ENCODE data around the gene SPTLC3. TPM values are rescaled to one million over a fixed set of nuclear protein-coding genes. Genes with fewer than 3 reads are reported as not detected.

The SPTLC3 gene
- total RNA-seq, 1 experiment from 2014 or later: 7.5 TPM

- DNase-seq: no peak
- Mint-ChIP-seq H3K4me3 (ENCODE audit: low read depth, unreplicated experiment) (no peak overlapping the region), H3K9me3 (ENCODE audit: low read depth, unreplicated experiment) (no peaks in the 10 kb centered on the region), H3K27me3 (ENCODE audit: unreplicated experiment) (no peaks in the 10 kb centered on the region), H3K27ac (ENCODE audit: unreplicated experiment) (no peak overlapping the region), H3K4me1 (ENCODE audit: low read depth, unreplicated experiment) (peaks cover 10% of the 10 kb centered on the region), H3K36me3 (ENCODE audit: insufficient read depth, unreplicated experiment) (no peaks in the 10 kb centered on the region)
- intact Hi-C loops (cut with micrococcal nuclease; ENCODE audit: unreplicated experiment): loop anchor here (10.0 kb wide), 1 partner anchor 103 kb away; no protein-coding TSS in a partner anchor
- CTCF ChIA-PET: no interaction called here
- BruUV-seq (replicated peaks): no TSS peak
- no peak for TF ChIP-seq CTCF (IDR thresholded peaks at IDR 0.05; ENCODE audit: unreplicated experiment)
Observed at GRCh38 chr20:13002251-13002650, 6.5 kb upstream of the SPTLC3 start.

GRCh38 chr20:13006825-13007224, 1.9 kb upstream of the SPTLC3 start:
- H3K4me3 Mint-ChIP-seq (ENCODE audit: low read depth, unreplicated experiment): no peak overlapping the region
- CTCF ChIA-PET: no interaction called here
- intact Hi-C loops (cut with micrococcal nuclease; ENCODE audit: unreplicated experiment): loop anchor here (5.0 to 10.0 kb wide), 2 partner anchors 40 to 98 kb away; no protein-coding TSS in a partner anchor
- no peak for TF ChIP-seq CTCF (IDR thresholded peaks at IDR 0.05; ENCODE audit: unreplicated experiment)
- no TSS peak for BruUV-seq (replicated peaks)
- no peak for DNase-seq
- H3K4me1 Mint-ChIP-seq (ENCODE audit: low read depth, unreplicated experiment): peaks cover 37% of the 10 kb centered on the region
- H3K9me3 Mint-ChIP-seq (ENCODE audit: low read depth, unreplicated experiment): no peaks in the 10 kb centered on the region
- H3K27ac Mint-ChIP-seq (ENCODE audit: unreplicated experiment): no peak overlapping the region
- no peaks in the 10 kb centered on the region for H3K27me3 Mint-ChIP-seq (ENCODE audit: unreplicated experiment)
- H3K36me3 Mint-ChIP-seq (ENCODE audit: insufficient read depth, unreplicated experiment): peaks cover 4% of the 10 kb centered on the region

GRCh38 chr20:13007596-13007995, 1.2 kb upstream of the SPTLC3 start:
- BruUV-seq (replicated peaks): no TSS peak
- CTCF ChIA-PET: no interaction called here
- DNase-seq: no peak
- no peak for TF ChIP-seq CTCF (IDR thresholded peaks at IDR 0.05; ENCODE audit: unreplicated experiment)
- intact Hi-C loops (cut with micrococcal nuclease; ENCODE audit: unreplicated experiment): loop anchor here (5.0 to 10.0 kb wide), 2 partner anchors 40 to 97 kb away; no protein-coding TSS in a partner anchor
- Mint-ChIP-seq H3K36me3 (ENCODE audit: insufficient read depth, unreplicated experiment) (peaks cover 4% of the 10 kb centered on the region), H3K4me3 (ENCODE audit: low read depth, unreplicated experiment) (no peak overlapping the region), H3K9me3 (ENCODE audit: low read depth, unreplicated experiment) (no peaks in the 10 kb centered on the region), H3K27me3 (ENCODE audit: unreplicated experiment) (no peaks in the 10 kb centered on the region), H3K27ac (ENCODE audit: unreplicated experiment) (no peak overlapping the region), H3K4me1 (ENCODE audit: low read depth, unreplicated experiment) (peaks cover 37% of the 10 kb centered on the region)

GRCh38 chr20:13009682-13010406, 1.1 kb downstream of the SPTLC3 start:
- TF ChIP-seq CTCF (IDR thresholded peaks at IDR 0.05; ENCODE audit: unreplicated experiment): no peak
- peak; percentile 8 for DNase-seq
- TSS peak; percentile 59 for BruUV-seq (replicated peaks)
- H3K36me3 Mint-ChIP-seq (ENCODE audit: insufficient read depth, unreplicated experiment): peaks cover 4% of the 10 kb centered on the region
- peaks cover 37% of the 10 kb centered on the region for H3K4me1 Mint-ChIP-seq (ENCODE audit: low read depth, unreplicated experiment)
- peaks cover 3% of the 10 kb centered on the region for H3K9me3 Mint-ChIP-seq (ENCODE audit: low read depth, unreplicated experiment)
- peak overlapping the region; percentile 62 for H3K4me3 Mint-ChIP-seq (ENCODE audit: low read depth, unreplicated experiment)
- H3K27ac Mint-ChIP-seq (ENCODE audit: unreplicated experiment): peak overlapping the region; percentile 27
- H3K27me3 Mint-ChIP-seq (ENCODE audit: unreplicated experiment): no peaks in the 10 kb centered on the region
- CTCF ChIA-PET: interaction anchor here (0.7 kb wide), 1 partner anchor 790 kb away, joined by 3 read pairs; no protein-coding TSS in a partner anchor
- intact Hi-C loops (cut with micrococcal nuclease; ENCODE audit: unreplicated experiment): loop anchor here (5.0 to 10.0 kb wide), 2 partner anchors 37 to 95 kb away; no protein-coding TSS in a partner anchor
